HL-60 (cell line): ENCODE measurements around the gene NOTUM.

ENCODE experiments used
- DNase-seq, 2 experiments: peaks; one replicate each; pipeline ENCODE4 v3.0.0-alpha.2; 2010 to 2020; ENCODE audit warnings: low read depth in 1 of 2, low spot score in 1 of 2
- H3K27ac ChIP-seq: fragments of 250-450 bp; sonication (Bioruptor Pico); replicated peaks from 2 replicates; pipeline ENCODE4 v1.5.1; 2020; ENCODE audit warnings: mild to moderate bottlenecking, moderate library complexity
- H3K27me3 ChIP-seq: fragments of 250-450 bp; sonication (Bioruptor Pico); 2 replicates; pipeline ENCODE4 v1.5.1; 2021; ENCODE audit warnings: mild to moderate bottlenecking, moderate library complexity; ENCODE audit not compliant: insufficient read depth, poor library complexity, severe bottlenecking
- H3K4me3 ChIP-seq: replicated peaks from 2 replicates; pipeline ENCODE4 v1.5.1; 2011; ENCODE audit warnings: mild to moderate bottlenecking, control low read depth, low read length; ENCODE audit not compliant: insufficient read depth
- CTCF ChIP-seq: IDR thresholded peaks from one replicate; pipeline ENCODE4 v1.5.1; 2011; ENCODE audit warnings: low read length, control low read depth, inconsistent platforms; ENCODE audit not compliant: insufficient read depth
- GABPA ChIP-seq: IDR thresholded peaks from 2 replicates; pipeline ENCODE4 v1.6.1; 2012; ENCODE audit warnings: low read depth
- POLR2AphosphoS5 ChIP-seq: IDR thresholded peaks from 2 replicates; pipeline ENCODE4 v1.6.1; 2012; ENCODE audit warnings: low read depth
- REST ChIP-seq: IDR thresholded peaks from 2 replicates; pipeline ENCODE4 v1.6.1; 2012; ENCODE audit warnings: low read depth; ENCODE audit not compliant: insufficient replicate concordance
- SPI1 ChIP-seq: IDR thresholded peaks from 2 replicates; pipeline ENCODE4 v1.6.1; 2012; ENCODE audit warnings: low read depth, mild to moderate bottlenecking, borderline replicate concordance

Gene NOTUM

GRCh38 chr17:82008258-82008940 lies 47.4 kb upstream of the NOTUM start:
- no peaks in the 10 kb centered on the region for H3K27me3 ChIP-seq
- no peak overlapping the region for H3K27ac ChIP-seq
- no peak for DNase-seq
- no peak overlapping the region for H3K4me3 ChIP-seq
- no peak for TF ChIP-seq GABPA
- no peak for TF ChIP-seq REST
- no peak for TF ChIP-seq CTCF
- no peak for TF ChIP-seq POLR2AphosphoS5
- TF ChIP-seq SPI1 = no peak

GRCh38 chr17:82007495-82008257 lies 46.7 kb upstream of the NOTUM start:
- TF ChIP-seq REST = no peak
- no peak for TF ChIP-seq POLR2AphosphoS5
- TF ChIP-seq CTCF = no peak
- no peak for TF ChIP-seq GABPA
- no peak for TF ChIP-seq SPI1
- no peak overlapping the region for H3K4me3 ChIP-seq
- DNase-seq = no peak
- no peak overlapping the region for H3K27ac ChIP-seq
- H3K27me3 ChIP-seq = no peaks in the 10 kb centered on the region

- no peak overlapping the region for H3K4me3 ChIP-seq
- TF ChIP-seq SPI1 (no peak), GABPA (no peak), REST (no peak), POLR2AphosphoS5 (no peak), CTCF (no peak)
- DNase-seq = no peak
- no peaks in the 10 kb centered on the region for H3K27me3 ChIP-seq
- no peak overlapping the region for H3K27ac ChIP-seq
Measured at GRCh38 chr17:82007228-82007494, 46.2 kb upstream of the NOTUM start.
